Measurements from ENCODE around the gene CHRM4.

DNA sequence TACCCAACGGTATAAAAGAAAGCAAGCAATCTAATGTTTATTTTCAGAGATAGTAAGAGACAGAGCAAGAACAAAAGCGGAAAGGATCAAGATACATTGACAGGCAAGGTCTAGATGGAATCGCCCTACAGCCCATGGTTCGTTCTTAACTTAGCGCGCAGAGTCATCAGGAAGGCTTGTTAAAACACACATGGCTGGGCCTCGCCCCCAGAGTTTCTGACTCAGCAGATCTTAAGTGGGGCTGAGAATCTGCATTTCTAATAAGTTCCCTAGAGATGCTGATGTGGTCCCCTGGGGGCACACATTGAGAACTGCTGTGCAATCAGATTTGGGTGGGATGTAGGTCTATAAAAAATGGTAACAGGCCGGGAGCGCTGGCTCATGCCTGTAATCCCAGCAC, 35.8 kb upstream of the CHRM4 start:
- TF ChIP-seq, protein P1, sequence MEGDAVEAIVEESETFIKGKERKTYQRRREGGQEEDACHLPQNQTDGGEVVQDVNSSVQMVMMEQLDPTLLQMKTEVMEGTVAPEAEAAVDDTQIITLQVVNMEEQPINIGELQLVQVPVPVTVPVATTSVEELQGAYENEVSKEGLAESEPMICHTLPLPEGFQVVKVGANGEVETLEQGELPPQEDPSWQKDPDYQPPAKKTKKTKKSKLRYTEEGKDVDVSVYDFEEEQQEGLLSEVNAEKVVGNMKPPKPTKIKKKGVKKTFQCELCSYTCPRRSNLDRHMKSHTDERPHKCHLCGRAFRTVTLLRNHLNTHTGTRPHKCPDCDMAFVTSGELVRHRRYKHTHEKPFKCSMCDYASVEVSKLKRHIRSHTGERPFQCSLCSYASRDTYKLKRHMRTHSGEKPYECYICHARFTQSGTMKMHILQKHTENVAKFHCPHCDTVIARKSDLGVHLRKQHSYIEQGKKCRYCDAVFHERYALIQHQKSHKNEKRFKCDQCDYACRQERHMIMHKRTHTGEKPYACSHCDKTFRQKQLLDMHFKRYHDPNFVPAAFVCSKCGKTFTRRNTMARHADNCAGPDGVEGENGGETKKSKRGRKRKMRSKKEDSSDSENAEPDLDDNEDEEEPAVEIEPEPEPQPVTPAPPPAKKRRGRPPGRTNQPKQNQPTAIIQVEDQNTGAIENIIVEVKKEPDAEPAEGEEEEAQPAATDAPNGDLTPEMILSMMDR (IDR thresholded peaks at IDR 0.05; ENCODE audit: insufficient read depth, low read depth, low read length) = no peak
- TF ChIP-seq EZH2 (IDR thresholded peaks at IDR 0.05; ENCODE audit: insufficient read depth, low read length) = no peak
